ENCODE measurements around the gene RAB3IL1.

DNA sequence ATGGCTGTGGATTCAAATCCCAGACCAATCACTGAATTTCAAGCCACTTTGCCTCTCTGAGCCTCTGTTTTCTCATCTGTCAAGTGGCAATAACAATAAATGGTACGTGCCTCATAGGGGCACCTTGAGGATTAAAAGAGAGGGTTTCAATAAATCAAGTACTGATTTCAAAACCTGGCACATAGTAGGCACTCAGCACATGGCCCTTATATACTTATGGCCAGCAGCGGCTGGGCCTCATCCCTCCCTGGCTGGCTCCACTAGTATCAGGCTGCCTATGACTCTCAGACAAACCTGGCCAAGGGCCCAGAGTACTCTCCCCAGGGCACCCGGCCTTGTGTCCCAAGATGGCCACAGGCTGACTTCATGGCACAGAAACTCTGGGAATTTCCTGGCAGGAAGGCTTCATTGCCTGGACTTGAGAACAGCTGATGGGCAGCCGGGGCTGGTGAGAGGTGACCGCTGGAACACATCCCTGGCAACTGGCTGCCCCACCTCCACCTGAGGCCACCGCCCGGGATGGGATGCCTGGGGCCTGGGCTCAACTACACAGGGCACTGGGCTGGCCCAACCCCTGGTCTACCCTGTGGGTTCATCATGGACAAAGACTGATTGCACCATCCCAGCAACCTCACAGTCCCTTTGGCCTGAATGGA, 29.4 kb downstream of the RAB3IL1 start:
- TF ChIP-seq POLR2A (IDR thresholded peaks at IDR 0.05; ENCODE audit: low read length) (no peak), GATA1 (IDR thresholded peaks at IDR 0.05; ENCODE audit: low read depth, low read length) (no peak)

All from erythroblast (primary cell).